IMR-90 (cell line): ENCODE results near the gene MMP12. TPM values are rescaled to one million over a fixed set of nuclear protein-coding genes. Genes with fewer than 3 reads are reported as not detected.

ENCODE experiments used
- ATAC-seq: fragments of 200-7000 bp; cut with Tn5 transposase; 2 replicates; pipeline ENCODE4 v1.9.1; 2020; ENCODE audit warnings: low read depth, mild to moderate bottlenecking, moderate library complexity
- BruUV-seq: library from RNA; stranded (reverse); fragments of 400-500 nt; replicated peaks from 2 replicates; lab custom pipeline; 2021; lab: Mats Ljungman, UMichigan
- CTCF ChIA-PET: fragments of 300-600 bp; formaldehyde crosslinking; extraction: SDS; loops from one replicate; lab custom pipeline; 2021; ENCODE audit warnings: antibody characterized with exemption; lab: Yijun Ruan, JAX
- POLR2A ChIA-PET: fragments of 300-600 bp; sonication (Branson Sonifier 250); formaldehyde crosslinking; loops from one replicate; lab custom pipeline; 2022; ENCODE audit warnings: antibody characterized with exemption; ENCODE audit not compliant: unreplicated experiment; lab: Charles Lee
- DNase-seq: peaks from one replicate; pipeline ENCODE4 v3.0.0; 2013
- H2AFZ ChIP-seq: replicated peaks from 2 replicates; pipeline ENCODE3; 2013; ENCODE audit warnings: low read length, mild to moderate bottlenecking; ENCODE audit not compliant: poor library complexity
- H2AK5ac ChIP-seq: 2 replicates; pipeline ENCODE4 v1.6.1; 2013; ENCODE audit warnings: low read depth, low read length, inconsistent platforms
- H2AK9ac ChIP-seq: replicated peaks from 2 replicates; pipeline ENCODE3; 2013; ENCODE audit warnings: mild to moderate bottlenecking, low read depth, low read length, moderate library complexity; ENCODE audit not compliant: poor library complexity
- H2BK120ac ChIP-seq: 2 replicates; pipeline ENCODE4 v1.6.1; 2013; ENCODE audit warnings: low read depth, low read length, inconsistent platforms
- H2BK15ac ChIP-seq: 3 replicates; pipeline ENCODE4 v1.6.1; 2013; ENCODE audit warnings: low read depth, low read length, inconsistent platforms
- H2BK20ac ChIP-seq: 2 replicates; pipeline ENCODE4 v1.6.1; 2013; ENCODE audit warnings: low read depth, mild to moderate bottlenecking, inconsistent platforms, low read length, moderate library complexity
- H2BK5ac ChIP-seq: 2 replicates; pipeline ENCODE4 v1.6.1; 2013; ENCODE audit warnings: mild to moderate bottlenecking, low read depth, low read length, inconsistent platforms; ENCODE audit not compliant: poor library complexity, severe bottlenecking
- H3K14ac ChIP-seq: replicated peaks from 2 replicates; pipeline ENCODE4 v1.6.1; 2013; ENCODE audit warnings: low read depth, low read length, inconsistent platforms
- H3K18ac ChIP-seq: 2 replicates; pipeline ENCODE4 v1.6.1; 2013; ENCODE audit warnings: low read depth, low read length, control low read depth
- H3K23ac ChIP-seq: 2 replicates; pipeline ENCODE4 v1.6.1; 2013; ENCODE audit warnings: low read depth, low read length, inconsistent platforms
- H3K27ac ChIP-seq: 2 replicates; pipeline ENCODE4 v1.5.1; 2013; ENCODE audit warnings: mild to moderate bottlenecking, control low read depth, low read length; ENCODE audit not compliant: insufficient read depth
- H3K27me3 ChIP-seq: 2 replicates; pipeline ENCODE4 v1.6.1; 2013; ENCODE audit warnings: low read length; ENCODE audit not compliant: control insufficient read depth, insufficient read depth
- H3K36me3 ChIP-seq: 2 replicates; pipeline ENCODE4 v1.6.1; 2013; ENCODE audit warnings: low read length, mixed read lengths; ENCODE audit not compliant: control insufficient read depth, insufficient read depth
- H3K4ac ChIP-seq: 2 replicates; pipeline ENCODE4 v1.6.1; 2013; ENCODE audit warnings: low read depth, low read length, inconsistent platforms
- H3K4me1 ChIP-seq: 2 replicates; pipeline ENCODE4 v1.6.1; 2013; ENCODE audit warnings: low read length, mixed read lengths; ENCODE audit not compliant: control insufficient read depth, insufficient read depth
- H3K4me2 ChIP-seq: 2 replicates; pipeline ENCODE4 v1.6.1; 2013; ENCODE audit warnings: low read depth, mild to moderate bottlenecking, control low read depth, low read length, moderate library complexity
- H3K4me3 ChIP-seq: 2 replicates; pipeline ENCODE4 v1.5.1; 2013; ENCODE audit warnings: low read depth, mild to moderate bottlenecking, control low read depth, low read length, moderate library complexity; ENCODE audit not compliant: insufficient read depth
- H3K56ac ChIP-seq: 2 replicates; pipeline ENCODE4 v1.6.1; 2013; ENCODE audit warnings: low read length, inconsistent platforms; ENCODE audit not compliant: insufficient read depth; ENCODE audit errors: extremely low read depth
- H3K79me1 ChIP-seq, 2 experiments: 2 replicates each; pipeline ENCODE4 v1.6.1; 2013; ENCODE audit warnings: low read length in 2 of 2, inconsistent platforms in 1 of 2, low read depth in 1 of 2
- H3K9ac ChIP-seq: 2 replicates; pipeline ENCODE4 v1.6.1; 2013; ENCODE audit warnings: low read depth, low read length, control low read depth
- H3K9me1 ChIP-seq: 2 replicates; pipeline ENCODE4 v1.6.1; 2013; ENCODE audit warnings: low read length, inconsistent platforms; ENCODE audit not compliant: insufficient read depth
- H3K9me3 ChIP-seq: 2 replicates; pipeline ENCODE4 v1.6.1; 2013; ENCODE audit warnings: low read length; ENCODE audit not compliant: control insufficient read depth, insufficient read depth
- H4K20me1 ChIP-seq: 2 replicates; pipeline ENCODE4 v1.6.1; 2013; ENCODE audit warnings: low read length, inconsistent platforms; ENCODE audit not compliant: insufficient read depth
- H4K5ac ChIP-seq: 2 replicates; pipeline ENCODE4 v1.6.1; 2013; ENCODE audit warnings: mild to moderate bottlenecking, low read depth, low read length, control low read depth
- H4K8ac ChIP-seq, 2 experiments: 2 replicates each; pipeline ENCODE4 v1.6.1; 2013; ENCODE audit warnings: low read depth in 2 of 2, low read length in 2 of 2, control low read depth in 1 of 2, inconsistent platforms in 1 of 2
- H4K91ac ChIP-seq: 2 replicates; pipeline ENCODE4 v1.6.1; 2013; ENCODE audit warnings: low read depth, low read length, inconsistent platforms; ENCODE audit not compliant: insufficient read depth
- CEBPB ChIP-seq: IDR thresholded peaks from 2 replicates; pipeline ENCODE4 v1.6.1; 2012; ENCODE audit warnings: low read depth, low read length, improper control_type of control experiment
- FOS ChIP-seq: fragments of 150-350 bp; IDR thresholded peaks from 2 replicates; pipeline ENCODE4 v1.6.1; 2016; ENCODE audit warnings: low read depth, low read length
- NFE2L2 ChIP-seq: fragments of 150-350 bp; IDR thresholded peaks from 2 replicates; pipeline ENCODE4 v1.6.1; 2016; ENCODE audit warnings: low read depth, mild to moderate bottlenecking, low read length
- RAD21 ChIP-seq: IDR thresholded peaks from 2 replicates; pipeline ENCODE4 v1.6.1; 2012; ENCODE audit warnings: low read length, improper control_type of control experiment
- WGBS, 2 experiments: methylation state at CpG; one replicate each; pipeline versions ENCODE4 v1.1.5 to v1.1.7; 2013; ENCODE audit warnings: missing lambda C conversion rate in 2 of 2; ENCODE audit not compliant: insufficient read length in 1 of 2; ENCODE audit errors: extremely low coverage in 2 of 2; 5-methylcytosine and 5-hydroxymethylcytosine counted together
- dilution Hi-C: fragments of 300-500 bp; cut with HindIII; formaldehyde crosslinking; loops from one replicate; pipeline ENCODE4 v1.14.3; 2018; ENCODE audit warnings: low sequenced_read_pairs; ENCODE audit not compliant: unreplicated experiment
- in situ Hi-C: fragments of 300-500 bp; cut with MboI; formaldehyde crosslinking; loops from 3 replicates; pipeline ENCODE4 v1.14.3; 2019; ENCODE audit warnings: low sequenced_read_pairs, inconsistent platforms, mixed read lengths
- intact Hi-C: fragments of 100-400 bp; cut with micrococcal nuclease; formaldehyde crosslinking; loops from 2 replicates; pipeline ENCODE4 v1.10.0; 2022
- polyA plus RNA-seq, 3 experiments: library from polyadenylated mRNA; depleted of rRNA; stranded (reverse); fragments of >200 nt; gene quantifications; 2 replicates each; pipeline ENCODE4 v1.2.3, GENCODE V29; 2012; ENCODE audit warnings: low replicate concordance in 1 of 3
- total RNA-seq: library from RNA; depleted of rRNA; stranded (reverse); fragments of >200 nt; gene quantifications from 2 replicates; pipeline ENCODE4 v1.2.3, GENCODE V29; 2012

The MMP12 gene
- total and polyA plus RNA-seq, 2 of the 4 experiments (the other 2 are of a cell fraction) = not detected

DNA sequence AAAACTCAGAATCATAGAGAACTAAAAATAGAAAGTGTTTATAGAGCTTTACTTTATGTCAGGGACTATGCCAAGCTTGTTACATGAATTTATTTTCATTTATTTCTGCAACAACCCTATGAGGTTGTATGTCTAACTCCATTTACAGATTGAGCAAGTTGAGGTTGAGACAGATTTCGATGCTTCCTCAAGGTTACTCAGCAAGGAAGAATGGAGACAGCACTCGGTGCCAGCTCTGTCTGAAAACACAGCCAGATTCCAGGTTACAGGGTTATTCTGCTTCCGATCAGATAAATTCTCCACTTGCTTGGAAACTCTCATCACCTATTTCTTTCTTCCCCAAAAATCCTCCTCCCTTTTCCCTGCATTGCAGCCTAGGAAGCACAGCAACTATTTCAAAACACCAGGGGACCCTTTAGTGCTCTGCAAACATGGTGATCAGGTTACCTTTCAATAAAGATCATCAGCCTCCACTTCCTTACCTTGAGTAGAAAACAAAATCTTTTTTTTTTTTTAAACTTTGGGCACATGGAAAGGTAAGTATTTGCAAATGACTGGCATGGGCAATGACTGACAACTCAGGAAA lies 38.4 kb downstream of the MMP12 start:
- TF ChIP-seq FOS (peak; percentile 14; the same call in 1 of the 2 replicates), CEBPB (peak; percentile 85), RAD21 (no peak), NFE2L2 (no peak)
- H3K56ac ChIP-seq = no peak overlapping the region
- no peaks in the 10 kb centered on the region for H3K36me3 ChIP-seq
- H3K4me2 ChIP-seq = no peak overlapping the region
- no peaks in the 10 kb centered on the region; the same call in 1 of the 2 replicates for H3K27me3 ChIP-seq
- 60% methylated on average over 1 of the region's 3 CpGs; no CpG with 5 or more reads in 1 of the 2 experiments for WGBS, 2 experiments
- H3K4ac ChIP-seq = no peak overlapping the region
- H2AFZ ChIP-seq = no peak overlapping the region
- intact Hi-C loops (no loop called here), dilution Hi-C loops (no loop called here), in situ Hi-C loops (no loop called here)
- no peak overlapping the region; a peak in 1 of 4 replicates for H4K8ac ChIP-seq
- H3K4me3 ChIP-seq = no peak overlapping the region
- no peak overlapping the region for H4K5ac ChIP-seq
- no peak overlapping the region for H2BK15ac ChIP-seq
- no peak overlapping the region for H2AK5ac ChIP-seq
- H3K9me1 ChIP-seq = no peaks in the 10 kb centered on the region; the same call in 1 of the 2 replicates
- no peak overlapping the region for H3K9ac ChIP-seq
- H2BK5ac ChIP-seq = no peak overlapping the region
- no peak overlapping the region for H3K14ac ChIP-seq
- ATAC-seq = peak; percentile 75
- no TSS peak for BruUV-seq
- H3K23ac ChIP-seq = no peak overlapping the region
- ChIA-PET POLR2A (no interaction called here), CTCF (no interaction called here)
- H2AK9ac ChIP-seq = no peak overlapping the region
- no peaks in the 10 kb centered on the region for H3K79me1 ChIP-seq
- no peak overlapping the region for H3K27ac ChIP-seq
- DNase-seq = peak; percentile 78
- no peak overlapping the region for H3K18ac ChIP-seq
- H3K4me1 ChIP-seq = no peaks in the 10 kb centered on the region; the same call in 1 of the 2 replicates
- no peaks in the 10 kb centered on the region for H4K20me1 ChIP-seq
- no peak overlapping the region for H2BK20ac ChIP-seq
- H2BK120ac ChIP-seq = peak overlapping the region; percentile 19; the same call in 1 of the 2 replicates
- no peak overlapping the region for H4K91ac ChIP-seq
- no peaks in the 10 kb centered on the region for H3K9me3 ChIP-seq
